OCI-LY3 (cell line): ENCODE results near the gene ARSJ.

Source experiments
- H2AFZ ChIP-seq: fragments of 200-600, 300-600 bp; shearing (Covaris generic); 2 replicates; pipeline ENCODE4 v1.6.0; 2014; ENCODE audit warnings: antibody characterized with exemption, low read depth, low read length
- H3K27ac ChIP-seq: fragments of 200-600, 300-600 bp; sonication (generic); 2 replicates; pipeline ENCODE4 v1.5.1; 2014; ENCODE audit warnings: mild to moderate bottlenecking, low read length, moderate library complexity, mixed read lengths
- H3K27me3 ChIP-seq: fragments of 200-600, 300-600 bp; sonication (generic); 2 replicates; pipeline ENCODE4 v1.6.1; 2014; ENCODE audit warnings: low read depth, low read length, mixed read lengths
- H3K36me3 ChIP-seq: fragments of 200-600, 300-600 bp; sonication (generic); replicated peaks from 2 replicates; pipeline ENCODE3; 2014; ENCODE audit warnings: low read depth, low read length, mixed read lengths
- H3K4me1 ChIP-seq: fragments of 300-600, 200-600 bp; sonication (generic); 2 replicates; pipeline ENCODE4 v1.6.1; 2014; ENCODE audit warnings: low read length, mixed read lengths
- H3K4me2 ChIP-seq: fragments of 200-600, 300-600 bp; sonication (generic); 2 replicates; pipeline ENCODE4 v1.6.1; 2014; ENCODE audit warnings: low read length, mixed read lengths
- H3K4me3 ChIP-seq: fragments of 300-600, 200-600 bp; sonication (generic); 2 replicates; pipeline ENCODE4 v1.5.1; 2014; ENCODE audit warnings: antibody characterized with exemption, mild to moderate bottlenecking, low read length, moderate library complexity
- H3K79me2 ChIP-seq: fragments of 300-600, 200-600 bp; shearing (Covaris generic); 2 replicates; pipeline ENCODE4 v1.6.1; 2014; ENCODE audit warnings: mild to moderate bottlenecking, low read length, mixed read lengths
- H3K9ac ChIP-seq: fragments of 300-600, 200-600 bp; shearing (Covaris generic); 2 replicates; pipeline ENCODE4 v1.6.0; 2014; ENCODE audit warnings: mild to moderate bottlenecking, low read length, moderate library complexity
- H3K9me3 ChIP-seq: fragments of 200-600, 300-600 bp; shearing (Covaris generic); 2 replicates; pipeline ENCODE4 v1.6.1; 2014; ENCODE audit warnings: low read length, mixed read lengths; ENCODE audit not compliant: insufficient read depth
- H4K20me1 ChIP-seq: fragments of 200-600, 300-600 bp; sonication (generic); 2 replicates; pipeline ENCODE4 v1.6.1; 2016; ENCODE audit warnings: low read length, mixed read lengths; ENCODE audit not compliant: insufficient read depth
- EZH2phosphoT487 ChIP-seq: fragments of 200-600 bp; shearing (Covaris generic); IDR thresholded peaks from 2 replicates; pipeline ENCODE4 v1.6.1; 2018; ENCODE audit warnings: antibody characterized with exemption, mixed run types, low read depth
- TF ChIP-seq, protein P1 (sequence below): fragments of 200-600, 300-600 bp; sonication (generic); IDR thresholded peaks from 2 replicates; pipeline ENCODE4 v1.5.1; 2014; ENCODE audit warnings: antibody characterized with exemption, low read length, low read depth

The ARSJ gene

GRCh38 chr4:113958766-113959538 lies 20.5 kb downstream of the ARSJ start:
- TF ChIP-seq, protein P1, sequence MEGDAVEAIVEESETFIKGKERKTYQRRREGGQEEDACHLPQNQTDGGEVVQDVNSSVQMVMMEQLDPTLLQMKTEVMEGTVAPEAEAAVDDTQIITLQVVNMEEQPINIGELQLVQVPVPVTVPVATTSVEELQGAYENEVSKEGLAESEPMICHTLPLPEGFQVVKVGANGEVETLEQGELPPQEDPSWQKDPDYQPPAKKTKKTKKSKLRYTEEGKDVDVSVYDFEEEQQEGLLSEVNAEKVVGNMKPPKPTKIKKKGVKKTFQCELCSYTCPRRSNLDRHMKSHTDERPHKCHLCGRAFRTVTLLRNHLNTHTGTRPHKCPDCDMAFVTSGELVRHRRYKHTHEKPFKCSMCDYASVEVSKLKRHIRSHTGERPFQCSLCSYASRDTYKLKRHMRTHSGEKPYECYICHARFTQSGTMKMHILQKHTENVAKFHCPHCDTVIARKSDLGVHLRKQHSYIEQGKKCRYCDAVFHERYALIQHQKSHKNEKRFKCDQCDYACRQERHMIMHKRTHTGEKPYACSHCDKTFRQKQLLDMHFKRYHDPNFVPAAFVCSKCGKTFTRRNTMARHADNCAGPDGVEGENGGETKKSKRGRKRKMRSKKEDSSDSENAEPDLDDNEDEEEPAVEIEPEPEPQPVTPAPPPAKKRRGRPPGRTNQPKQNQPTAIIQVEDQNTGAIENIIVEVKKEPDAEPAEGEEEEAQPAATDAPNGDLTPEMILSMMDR = no peak
- no peak for TF ChIP-seq EZH2phosphoT487
- no peaks in the 10 kb centered on the region for H3K36me3 ChIP-seq
- H3K4me1 ChIP-seq = peaks cover 15% of the 10 kb centered on the region
- H3K4me3 ChIP-seq = no peak overlapping the region
- H4K20me1 ChIP-seq = no peaks in the 10 kb centered on the region
- H3K9me3 ChIP-seq = no peaks in the 10 kb centered on the region
- no peak overlapping the region for H3K9ac ChIP-seq
- no peaks in the 10 kb centered on the region for H3K79me2 ChIP-seq
- peak overlapping the region; percentile 36 for H3K4me2 ChIP-seq
- H2AFZ ChIP-seq = no peak overlapping the region
- no peaks in the 10 kb centered on the region for H3K27me3 ChIP-seq
- H3K27ac ChIP-seq = no peak overlapping the region

GRCh38 chr4:113957956-113958355 lies 21.5 kb downstream of the ARSJ start:
- Histone ChIP-seq H3K9me3 (no peaks in the 10 kb centered on the region), H3K36me3 (no peaks in the 10 kb centered on the region), H3K4me2 (no peak overlapping the region), H3K9ac (no peak overlapping the region), H3K4me3 (no peak overlapping the region), H3K27me3 (0 out of 2 replicates have a peak, but pooled peaks cover 6% of the 10 kb centered on the region), H3K27ac (no peak overlapping the region), H3K4me1 (peaks cover 15% of the 10 kb centered on the region), H3K79me2 (no peaks in the 10 kb centered on the region), H4K20me1 (no peaks in the 10 kb centered on the region), H2AFZ (no peak overlapping the region)
- TF ChIP-seq, protein P1 = no peak
- no peak for TF ChIP-seq EZH2phosphoT487

- Histone ChIP-seq H3K9me3 (no peaks in the 10 kb centered on the region), H3K4me2 (peak overlapping the region; percentile 45), H4K20me1 (no peaks in the 10 kb centered on the region), H3K4me3 (peak overlapping the region; percentile 23), H3K27ac (no peak overlapping the region), H3K36me3 (no peaks in the 10 kb centered on the region), H3K4me1 (peaks cover 15% of the 10 kb centered on the region), H3K27me3 (0 out of 2 replicates have a peak, but pooled peaks cover 13% of the 10 kb centered on the region), H3K79me2 (no peaks in the 10 kb centered on the region), H2AFZ (peak overlapping the region; percentile 62; the same call in 1 of the 2 replicates), H3K9ac (no peak overlapping the region)
- TF ChIP-seq, protein P1 = no peak
- no peak for TF ChIP-seq EZH2phosphoT487
These were observed 23.5 kb downstream of the ARSJ start for GRCh38 chr4:113955948-113956347.

DNA sequence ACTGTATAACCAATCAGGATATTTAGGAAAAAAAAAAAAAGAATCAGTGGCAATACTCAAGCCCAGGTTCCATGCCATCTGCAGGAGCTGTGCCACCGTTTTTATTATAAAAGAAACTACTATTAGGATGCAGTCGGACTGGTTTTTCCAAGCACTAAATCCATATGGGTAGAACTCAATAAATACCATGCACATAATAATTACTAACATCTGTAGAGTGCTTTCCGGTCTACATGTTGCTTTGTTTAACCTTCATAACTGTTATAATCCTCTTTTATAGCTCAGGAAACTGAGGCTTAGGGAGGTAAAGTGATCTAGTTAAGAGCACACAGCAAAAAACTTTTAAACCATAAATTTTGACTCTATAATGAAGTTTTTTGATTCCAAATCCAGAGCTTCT lies 24.0 kb downstream of the ARSJ start:
- Histone ChIP-seq H3K9me3 (no peaks in the 10 kb centered on the region), H3K4me2 (peak overlapping the region; percentile 45; the same call in 1 of the 2 replicates), H3K9ac (no peak overlapping the region), H3K27ac (no peak overlapping the region), H3K36me3 (no peaks in the 10 kb centered on the region), H3K27me3 (0 out of 2 replicates have a peak, but pooled peaks cover 13% of the 10 kb centered on the region), H3K4me3 (no peak overlapping the region), H3K4me1 (peaks cover 15% of the 10 kb centered on the region), H3K79me2 (no peaks in the 10 kb centered on the region), H2AFZ (no peak overlapping the region), H4K20me1 (no peaks in the 10 kb centered on the region)
- TF ChIP-seq, protein P1 = no peak
- no peak for TF ChIP-seq EZH2phosphoT487
